Spleen (tissue), 11 donors: ENCODE data around the gene SLIT3. TPM values are rescaled to one million over a fixed set of nuclear protein-coding genes. Genes with fewer than 3 reads are reported as not detected.

Experiments used
- DNase-seq: peaks from one replicate; pipeline ENCODE4 v3.0.0-alpha.2; 2020
- H3K27ac ChIP-seq, 8 donors: fragments of 200-600 bp; sonication (generic) in 7 of 8; 1 replicate in 4 of 8; 2 replicates in 4 of 8; pipeline versions ENCODE4 v1.5.0 to v1.8.0; 2016 to 2021; ENCODE audit warnings: inconsistent platforms in 4 of 8, mild to moderate bottlenecking in 4 of 8, moderate library complexity in 1 of 8
- H3K27me3 ChIP-seq, 7 donors: fragments of 200-600 bp; sonication (generic) in 6 of 7; replicated peaks in 1 of 7; 1 replicate in 4 of 7; 2 replicates in 3 of 7; pipeline versions ENCODE4 v1.5.0 to v1.8.0; 2016 to 2021; ENCODE audit warnings: inconsistent platforms in 3 of 7, mild to moderate bottlenecking in 1 of 7
- H3K36me3 ChIP-seq, 6 donors: fragments of 200-600 bp; sonication (generic) in 5 of 6; 1 replicate in 4 of 6; 2 replicates in 2 of 6; pipeline versions ENCODE4 v1.5.0 to v1.8.0; 2016 to 2021; ENCODE audit warnings: inconsistent platforms in 2 of 6
- H3K4me1 ChIP-seq, 6 donors: fragments of 200-600 bp; sonication (generic) in 5 of 6; 1 replicate in 3 of 6; 2 replicates in 3 of 6; pipeline versions ENCODE4 v1.5.0 to v1.8.0; 2016 to 2021; ENCODE audit warnings: inconsistent platforms in 3 of 6
- H3K4me3 ChIP-seq, 8 donors: fragments of 200-600 bp; sonication (generic) in 7 of 8; 1 replicate in 4 of 8; 2 replicates in 4 of 8; pipeline versions ENCODE4 v1.5.0 to v1.8.0; 2016 to 2021; ENCODE audit warnings: inconsistent platforms in 4 of 8, mild to moderate bottlenecking in 4 of 8, moderate library complexity in 2 of 8
- H3K9me3 ChIP-seq, 8 donors: fragments of 200-600 bp; sonication (generic) in 7 of 8; 1 replicate in 4 of 8; 2 replicates in 4 of 8; pipeline versions ENCODE4 v1.5.0 to v1.8.0; 2016 to 2021; ENCODE audit warnings: inconsistent platforms in 4 of 8
- CTCF ChIP-seq, 11 experiments: fragments of 200-600 bp in 7 of 11; fragments of 450-650 bp in 4 of 11; sonication (generic) in 4 of 11; IDR thresholded peaks in 8 of 11; conservative IDR thresholded peaks in 3 of 11; 1 replicate in 7 of 11; 2 replicates in 4 of 11; pipeline versions ENCODE4 v1.4.0 to v1.8.0; 2016 to 2021; ENCODE audit warnings: antibody characterized with exemption in 11 of 11, inconsistent platforms in 4 of 11, mild to moderate bottlenecking in 1 of 11
- POLR2A ChIP-seq, 3 donors: fragments of 450-650 bp; IDR thresholded peaks; one replicate each; pipeline ENCODE4 v1.5.1; 2017; ENCODE audit warnings: antibody characterized with exemption in 3 of 3, mild to moderate bottlenecking in 1 of 3
- POLR2AphosphoS5 ChIP-seq, 3 donors: sonication (generic); formaldehyde crosslinking; IDR thresholded peaks; one replicate each; pipeline ENCODE4 v1.5.1; 2017; ENCODE audit warnings: antibody characterized with exemption in 3 of 3
- WGBS, 5 donors: extraction: QIAGEN DNeasy Blood & Tissue Kit in 3 of 5; methylation state at CpG; one replicate each; pipeline versions ENCODE4 v1.1.5 to v1.1.7; 2013 to 2018; 5-methylcytosine and 5-hydroxymethylcytosine counted together
- intact Hi-C: fragments of 100-400 bp; cut with DNase I; formaldehyde crosslinking; loops from one replicate; pipeline ENCODE4 v1.15.0; 2023; ENCODE audit warnings: low total_unique reads
- polyA plus RNA-seq, 3 donors: library from polyadenylated mRNA; stranded (reverse); fragments of 200-250 nt; gene quantifications; one replicate each; pipeline ENCODE4 v1.2.1, GENCODE V29; 2013
- total RNA-seq, 7 donors: library from RNA; depleted of rRNA in 3 of 7; stranded (reverse); fragments of >200 nt in 3 of 7; fragmentation: NEBNext Ultra II Directional in 4 of 7; extraction: Animal tissue kit (Norgen Biotek cat#: 25700) in 4 of 7; gene quantifications; one replicate each; pipeline versions ENCODE4 v1.1.0 to v1.2.1, GENCODE V29; 2016 to 2021
- donor health status: healthy with polysubstance abuse.
- donor health status: DM: no; HTN: no; CAD: no; lungs with moderate emphysema.
- donor health status: DM: no; HTN: no; CAD: no.
- donor health status: Bipolar disorder and iron deficiency.
- donor health status: healthy.
- donor health status: DM: no; HTN: no; CAD: no.
- donor health status: DM: yes; HTN: yes; CAD: no.

The SLIT3 gene
- total and polyA plus RNA-seq, 10 donors: 0.33 to 54.0 (median 13.2) TPM

DNA sequence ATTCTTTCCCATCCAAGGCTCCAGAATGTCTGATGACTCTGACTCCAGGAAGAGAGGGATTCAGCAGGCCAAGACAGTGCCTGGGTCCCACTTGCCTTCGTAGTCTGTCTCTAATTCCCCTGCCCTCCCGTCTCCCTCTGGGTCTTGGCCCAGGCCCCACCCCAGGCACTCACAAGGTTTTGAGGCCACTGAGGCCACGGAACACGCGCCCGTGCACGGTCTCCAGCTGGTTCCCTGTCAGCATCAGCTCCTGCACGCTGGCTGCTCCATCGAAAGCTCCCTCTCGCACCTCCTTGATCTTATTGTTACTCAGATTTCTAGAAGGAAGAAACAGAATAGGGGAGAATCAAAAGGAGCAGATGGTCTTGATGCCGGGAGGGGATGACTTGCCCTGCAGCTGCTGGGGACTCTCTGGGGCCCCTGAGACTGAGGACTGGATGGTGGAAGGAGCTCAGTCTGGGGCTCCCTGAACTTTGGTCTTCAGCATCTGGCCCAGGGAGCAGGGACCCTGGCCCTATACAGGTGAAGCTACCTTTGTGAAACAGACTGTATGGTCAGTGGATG is 547.2 kb downstream of the SLIT3 start:
- TF ChIP-seq POLR2A (IDR thresholded peaks at IDR 0.05) (no peak), CTCF (IDR thresholded peaks at IDR 0.05 in 8 of 11, conservative IDR thresholded peaks at IDR 0.05 in 3 of 11) (no peak), POLR2AphosphoS5 (IDR thresholded peaks at IDR 0.05) (no peak)
- no peaks in the 10 kb centered on the region for H3K9me3 ChIP-seq
- H3K36me3 ChIP-seq: no peaks in the 10 kb centered on the region
- peak; percentile 53 for DNase-seq
- H3K27ac ChIP-seq: no peak overlapping the region
- intact Hi-C loops: no loop called here
- H3K4me1 ChIP-seq: no peaks in the 10 kb centered on the region
- peaks cover 0 to 3% (median 0%) of the 10 kb centered on the region in 7 donors for H3K27me3 ChIP-seq
- 87 to 91% (median 90%) methylated on average over 11 of the region's 11 CpGs for WGBS, 5 donors
- no peak overlapping the region for H3K4me3 ChIP-seq

DNA sequence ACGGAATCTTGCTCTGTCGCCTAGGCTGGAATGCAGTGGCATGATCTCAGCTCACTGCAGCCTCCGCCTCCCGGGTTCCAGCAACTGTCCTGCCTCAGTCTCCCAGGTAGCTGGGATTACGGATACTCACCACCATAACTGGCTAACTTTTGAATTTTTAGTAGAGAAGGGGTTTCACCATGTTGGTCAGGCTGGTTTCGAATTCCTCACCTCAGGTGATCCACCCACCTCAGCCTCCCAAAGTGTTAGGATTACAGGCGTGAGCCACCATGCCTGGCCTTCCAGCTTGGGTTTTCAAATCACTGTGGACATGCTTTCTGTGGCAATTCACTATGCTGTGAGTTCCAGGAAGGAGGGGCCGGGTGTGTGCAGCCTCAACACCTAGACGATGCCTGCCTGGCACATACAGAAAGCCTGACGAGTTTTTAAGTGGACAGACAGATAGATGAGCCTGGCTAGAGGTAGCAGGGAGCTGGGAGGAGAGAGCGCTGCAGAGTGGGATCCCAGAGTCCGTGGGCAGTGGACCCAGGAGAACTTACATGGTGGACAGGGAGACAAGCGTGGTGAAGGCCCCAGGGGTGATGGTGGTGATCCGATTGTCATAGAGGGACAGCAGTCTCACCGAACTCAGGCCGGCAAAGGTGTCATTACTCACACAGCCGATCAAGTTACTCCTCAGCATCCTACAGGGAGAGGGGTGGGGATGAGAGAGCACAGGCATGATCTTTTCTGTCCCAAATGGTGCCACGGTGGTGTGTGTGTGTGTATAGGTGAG is 548.3 kb downstream of the SLIT3 start:
- Histone ChIP-seq H3K36me3 (no peaks in the 10 kb centered on the region), H3K4me3 (no peak overlapping the region), H3K4me1 (no peaks in the 10 kb centered on the region), H3K27ac (no peak overlapping the region), H3K9me3 (no peaks in the 10 kb centered on the region), H3K27me3 (peaks cover 0 to 9% (median 0%) of the 10 kb centered on the region in 7 donors)
- peak; percentile 65 for DNase-seq
- intact Hi-C loops: no loop called here
- TF ChIP-seq CTCF (IDR thresholded peaks at IDR 0.05 in 8 of 11, conservative IDR thresholded peaks at IDR 0.05 in 3 of 11): no peak
- TF ChIP-seq POLR2AphosphoS5 (IDR thresholded peaks at IDR 0.05): no peak
- TF ChIP-seq POLR2A (IDR thresholded peaks at IDR 0.05): no peak
- 81 to 88% (median 82%) methylated on average over 18 of the region's 18 CpGs for WGBS, 5 donors

DNA sequence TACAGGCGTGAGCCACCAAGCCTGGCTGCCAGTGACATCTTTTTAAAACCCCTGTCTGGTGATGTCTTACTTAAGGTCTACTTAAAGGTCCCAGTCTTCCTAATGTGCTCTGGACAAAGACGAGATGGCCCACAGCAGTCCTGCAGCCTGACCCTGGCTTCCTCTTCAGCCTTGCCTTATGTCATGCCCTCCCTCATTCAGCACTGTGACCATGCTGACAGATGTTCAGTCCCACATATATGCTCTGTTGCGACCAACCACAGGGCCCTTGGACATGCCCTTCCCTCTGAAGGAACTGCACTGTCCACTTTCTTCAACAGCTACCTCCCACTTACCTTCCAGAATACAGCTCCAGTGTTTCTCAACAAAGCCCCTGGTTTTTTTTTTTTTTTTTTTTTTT is 548.9 kb downstream of the SLIT3 start:
- Histone ChIP-seq H3K9me3 (no peaks in the 10 kb centered on the region), H3K27me3 (peaks cover 0 to 9% (median 0%) of the 10 kb centered on the region in 7 donors), H3K36me3 (no peaks in the 10 kb centered on the region), H3K4me1 (no peaks in the 10 kb centered on the region), H3K4me3 (no peak overlapping the region), H3K27ac (no peak overlapping the region)
- intact Hi-C loops: no loop called here
- WGBS, 5 donors: 82 to 94% (median 84%) methylated on average over 3 of the region's 3 CpGs
- TF ChIP-seq CTCF (IDR thresholded peaks at IDR 0.05 in 8 of 11, conservative IDR thresholded peaks at IDR 0.05 in 3 of 11) (no peak), POLR2A (IDR thresholded peaks at IDR 0.05) (no peak), POLR2AphosphoS5 (IDR thresholded peaks at IDR 0.05) (no peak)
- DNase-seq: peak; percentile 36

DNA sequence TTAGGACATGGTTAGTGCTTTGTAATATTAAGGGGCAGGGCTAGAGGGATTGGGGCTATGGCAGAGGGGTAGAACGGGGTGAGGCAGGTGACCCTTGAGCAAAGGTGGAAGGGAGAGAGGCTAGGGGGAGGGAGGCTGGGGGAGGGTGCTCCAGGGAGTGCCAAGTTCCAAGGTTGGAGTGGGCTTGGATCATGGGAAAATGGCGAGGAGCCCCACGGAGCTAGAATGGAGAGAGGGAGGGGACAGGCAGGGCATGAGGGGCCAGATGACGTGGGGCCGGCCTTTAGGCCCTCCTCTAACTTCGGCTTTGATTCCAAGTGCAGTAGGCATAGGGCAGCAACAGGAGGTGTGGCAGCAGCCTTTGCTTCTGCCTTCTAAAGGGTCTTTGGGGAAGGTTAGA is 550.0 kb downstream of the SLIT3 start:
- peak; percentile 47 for DNase-seq
- Histone ChIP-seq H3K9me3 (no peaks in the 10 kb centered on the region), H3K4me1 (no peaks in the 10 kb centered on the region), H3K4me3 (no peak overlapping the region), H3K36me3 (no peaks in the 10 kb centered on the region), H3K27ac (no peak overlapping the region), H3K27me3 (peaks cover 0 to 9% (median 0%) of the 10 kb centered on the region in 7 donors)
- intact Hi-C loops: no loop called here
- WGBS, 5 donors: 72 to 85% (median 79%) methylated on average over 6 of the region's 6 CpGs
- TF ChIP-seq POLR2A (IDR thresholded peaks at IDR 0.05): no peak
- TF ChIP-seq CTCF (IDR thresholded peaks at IDR 0.05 in 8 of 11, conservative IDR thresholded peaks at IDR 0.05 in 3 of 11): no peak
- TF ChIP-seq POLR2AphosphoS5 (IDR thresholded peaks at IDR 0.05): no peak
